ENCODE measurements around the gene LBX2.
"Not testable (repeated sequence)": the region's sequence is repeated elsewhere in the genome, so short reads cannot be mapped to it uniquely, and the experiment has no call there.

Gene LBX2

DNA sequence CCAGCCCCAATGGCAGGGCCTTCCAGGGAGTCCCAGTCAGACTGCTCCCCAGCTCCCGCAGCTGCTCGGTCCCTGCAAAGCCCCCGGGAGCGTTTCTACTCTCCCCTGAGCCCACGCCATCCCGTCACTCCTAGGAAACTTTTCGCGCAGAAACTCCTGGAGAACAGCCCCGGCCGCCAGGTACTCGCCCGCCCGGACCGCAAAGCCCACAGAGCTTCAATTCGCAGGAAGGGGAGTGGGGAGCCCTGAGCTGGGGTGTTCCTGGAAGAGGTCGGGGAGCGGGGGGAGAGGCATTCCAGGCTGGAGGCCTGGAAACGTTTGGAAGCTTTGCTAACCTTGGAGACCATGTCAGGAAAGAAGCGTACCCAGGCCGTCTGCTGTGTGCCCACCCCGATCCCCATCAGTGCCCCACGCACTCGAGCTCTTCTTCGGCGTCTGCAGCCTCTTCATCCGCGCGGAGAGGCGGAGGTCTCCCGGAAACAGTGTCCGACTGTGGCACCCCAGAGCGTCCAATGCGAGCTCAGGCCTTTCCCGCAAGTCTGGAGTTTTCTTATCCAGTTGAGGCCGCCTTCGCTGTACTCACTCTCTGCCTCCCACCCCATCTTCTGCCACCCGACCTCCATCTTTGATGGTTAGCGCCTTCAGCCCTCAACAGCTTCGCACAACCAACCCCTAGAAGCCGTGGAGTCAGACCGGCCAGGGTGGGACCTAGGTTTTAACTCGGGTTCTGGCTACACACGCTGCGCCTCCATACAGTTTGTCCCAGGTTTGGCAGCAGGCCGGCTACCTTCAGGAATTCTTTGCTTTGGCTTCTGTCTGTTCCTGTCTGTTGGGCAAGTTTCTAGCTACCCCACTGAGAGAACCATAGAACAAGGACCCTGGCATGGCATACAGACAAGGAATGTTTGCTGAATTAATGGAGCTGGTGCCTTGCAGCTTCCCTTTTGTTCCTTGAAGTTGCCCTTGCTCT, 4.4 kb upstream of the LBX2 start:
- no peak for DNase-seq

GRCh38 chr2:74502720-74503505, 3.5 kb upstream of the LBX2 start:
- DNase-seq: peak; percentile 69

GRCh38 chr2:74502147-74502719, 2.8 kb upstream of the LBX2 start:
- no peak for DNase-seq

DNA sequence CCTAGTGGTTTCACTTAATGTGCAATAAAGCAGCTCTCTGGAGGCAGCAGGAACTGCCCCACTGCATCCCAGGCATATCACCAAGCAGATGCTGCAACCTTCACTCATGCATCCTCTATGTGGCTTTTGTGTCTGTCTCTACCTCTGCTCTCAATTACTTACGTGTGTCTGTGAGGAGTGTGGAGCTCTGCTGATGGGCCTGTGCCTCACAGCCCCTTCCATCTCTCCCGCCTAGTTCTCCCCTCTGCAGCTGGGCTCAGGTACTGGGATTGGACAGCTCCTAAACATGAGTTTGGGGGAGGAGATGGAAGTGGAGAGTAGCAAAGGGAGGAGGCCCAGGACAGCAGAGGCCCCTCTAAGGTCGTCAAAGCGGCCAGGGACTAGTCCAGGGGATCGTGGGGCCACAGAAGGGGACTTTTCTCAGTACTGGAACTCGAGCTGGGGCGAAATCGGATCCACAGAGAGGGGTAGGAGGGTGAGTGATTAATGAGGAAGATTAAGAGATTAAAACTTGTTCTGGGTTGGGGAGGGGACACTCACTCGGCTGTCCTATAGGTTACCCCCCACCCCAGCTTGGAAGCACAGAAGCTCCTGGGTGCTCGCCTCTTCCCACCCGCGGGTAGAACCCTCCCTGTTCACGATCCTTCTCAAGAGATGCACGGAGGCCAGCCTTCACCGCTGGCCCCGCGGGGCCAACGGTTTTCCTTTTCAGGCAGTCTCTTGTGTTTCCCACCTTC, 2.1 kb upstream of the LBX2 start:
- DNase-seq: no peak

GRCh38 chr2:74500578-74500946, 1.2 kb upstream of the LBX2 start:
- no peak for DNase-seq

DNA sequence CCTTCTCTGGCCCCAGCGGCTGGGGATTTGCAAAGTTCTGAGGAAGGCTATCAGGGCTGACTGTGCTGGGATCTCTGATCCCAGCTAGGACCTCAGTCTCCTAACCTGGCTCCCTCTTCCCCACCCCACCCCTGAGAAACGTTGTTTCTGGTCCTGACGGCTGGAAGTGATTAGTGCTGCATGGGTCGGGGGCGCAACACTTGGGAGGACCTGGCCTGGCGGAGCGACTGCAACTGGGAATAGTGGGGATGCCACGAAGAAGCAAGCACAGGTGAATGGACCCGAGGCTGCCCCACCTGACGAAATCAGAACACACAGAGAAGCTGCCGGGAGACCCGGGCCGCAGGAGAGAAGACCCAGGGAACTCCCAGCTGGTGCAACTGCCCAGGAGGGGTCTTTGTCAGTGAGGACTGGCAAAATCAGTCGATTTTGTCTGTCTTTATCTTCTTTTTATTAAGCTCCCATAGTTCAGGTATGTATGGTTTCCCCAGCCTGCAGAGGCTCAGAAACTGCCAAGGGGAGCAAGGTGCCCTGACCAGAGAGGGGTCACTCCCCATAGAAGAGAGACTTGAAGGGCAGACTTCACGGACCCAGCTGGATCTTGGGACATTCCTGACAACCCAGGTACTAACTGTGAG, 656 bp upstream of the LBX2 start:
- DNase-seq: no peak

GRCh38 chr2:74498500-74499266, 720 bp downstream of the LBX2 start:
- DNase-seq: peak; percentile 54

- no peak for DNase-seq
Measured at GRCh38 chr2:74497777-74498499, 1.5 kb downstream of the LBX2 start.

DNA sequence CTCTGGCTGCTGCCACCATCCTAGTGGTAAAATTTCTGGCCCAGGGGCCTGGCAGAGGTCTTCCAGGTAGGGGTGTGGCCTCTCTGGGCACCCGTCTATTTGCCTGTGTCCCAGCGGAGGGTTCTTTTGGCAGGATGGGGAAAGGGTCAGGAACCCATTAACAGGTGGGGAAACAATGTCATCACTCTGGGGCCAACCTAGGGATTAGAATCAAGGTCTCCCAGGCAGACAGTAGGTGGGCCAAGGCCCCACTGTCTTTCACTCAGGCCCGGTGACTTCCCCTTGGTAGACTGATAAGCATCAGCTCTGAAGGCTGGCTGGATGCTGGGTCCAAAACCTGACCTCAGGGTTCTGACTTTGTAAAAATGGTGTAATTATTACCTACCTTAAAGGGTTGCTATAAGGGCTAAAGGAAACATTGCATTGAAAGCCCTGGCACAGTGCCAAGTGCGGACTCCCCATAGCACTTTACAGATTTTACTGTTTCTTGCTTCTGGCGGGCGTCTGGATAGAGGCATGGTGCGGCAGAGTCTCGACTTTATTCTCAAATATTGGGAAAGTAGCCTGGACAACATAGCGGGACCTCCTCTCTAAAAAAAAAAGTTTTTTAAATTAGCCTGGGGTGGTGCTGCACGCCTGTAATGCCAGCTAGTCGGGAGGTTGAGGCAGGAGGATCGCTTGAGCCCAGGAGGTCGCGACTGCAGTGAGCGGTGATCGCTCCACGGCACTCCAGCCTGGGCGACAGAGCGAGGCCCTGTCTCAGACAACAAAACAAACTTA, 2.2 kb downstream of the LBX2 start:
- DNase-seq: no peak

GRCh38 chr2:74495440-74495839, 4.0 kb downstream of the LBX2 start:
- DNase-seq: no peak

- DNase-seq: no peak
Measured at GRCh38 chr2:74493546-74493945, 5.9 kb downstream of the LBX2 start.

DNA sequence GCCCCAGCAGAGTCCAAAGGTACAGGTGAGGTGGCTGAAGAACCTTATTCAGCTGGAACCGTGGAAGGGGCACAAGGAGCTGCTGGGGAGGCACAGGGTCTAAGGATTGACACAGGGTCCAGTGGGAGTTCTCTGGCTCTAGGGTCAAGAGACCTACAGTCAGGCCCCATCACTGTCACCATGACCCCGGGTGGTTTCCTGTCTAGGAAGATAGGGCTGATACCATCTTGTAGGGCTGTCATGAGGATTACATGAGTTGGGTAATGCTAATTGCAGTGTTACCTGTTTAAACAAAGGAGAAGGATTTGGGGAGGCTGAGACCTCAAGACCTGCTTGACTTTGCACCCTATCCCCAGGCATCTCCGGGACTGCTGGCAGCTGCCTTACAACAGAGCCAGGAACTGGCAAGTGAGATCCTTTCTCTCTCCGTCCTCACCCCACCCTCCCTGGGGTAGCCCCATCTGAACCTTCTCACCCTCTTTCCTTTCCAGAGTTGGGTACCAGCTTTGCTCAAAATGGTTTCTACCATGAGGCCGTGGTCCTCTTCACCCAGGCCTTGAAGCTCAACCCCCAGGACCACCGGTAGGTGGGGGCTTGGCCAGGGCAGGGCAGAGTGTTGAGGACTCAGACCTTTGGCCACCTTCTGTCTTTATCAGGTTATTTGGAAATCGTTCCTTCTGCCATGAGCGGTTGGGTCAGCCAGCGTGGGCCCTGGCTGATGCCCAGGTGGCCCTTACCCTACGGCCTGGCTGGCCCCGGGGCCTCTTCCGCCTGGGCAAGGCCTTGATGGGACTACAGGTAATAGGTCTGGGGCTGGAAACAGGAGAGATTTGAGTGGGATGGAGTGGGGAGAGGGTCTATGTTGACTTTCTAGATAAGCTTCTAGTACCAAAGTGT, 7.5 kb downstream of the LBX2 start:
- no peak for DNase-seq

- no peak for DNase-seq
Measured at GRCh38 chr2:74489906-74490305, 9.5 kb downstream of the LBX2 start.

DNA sequence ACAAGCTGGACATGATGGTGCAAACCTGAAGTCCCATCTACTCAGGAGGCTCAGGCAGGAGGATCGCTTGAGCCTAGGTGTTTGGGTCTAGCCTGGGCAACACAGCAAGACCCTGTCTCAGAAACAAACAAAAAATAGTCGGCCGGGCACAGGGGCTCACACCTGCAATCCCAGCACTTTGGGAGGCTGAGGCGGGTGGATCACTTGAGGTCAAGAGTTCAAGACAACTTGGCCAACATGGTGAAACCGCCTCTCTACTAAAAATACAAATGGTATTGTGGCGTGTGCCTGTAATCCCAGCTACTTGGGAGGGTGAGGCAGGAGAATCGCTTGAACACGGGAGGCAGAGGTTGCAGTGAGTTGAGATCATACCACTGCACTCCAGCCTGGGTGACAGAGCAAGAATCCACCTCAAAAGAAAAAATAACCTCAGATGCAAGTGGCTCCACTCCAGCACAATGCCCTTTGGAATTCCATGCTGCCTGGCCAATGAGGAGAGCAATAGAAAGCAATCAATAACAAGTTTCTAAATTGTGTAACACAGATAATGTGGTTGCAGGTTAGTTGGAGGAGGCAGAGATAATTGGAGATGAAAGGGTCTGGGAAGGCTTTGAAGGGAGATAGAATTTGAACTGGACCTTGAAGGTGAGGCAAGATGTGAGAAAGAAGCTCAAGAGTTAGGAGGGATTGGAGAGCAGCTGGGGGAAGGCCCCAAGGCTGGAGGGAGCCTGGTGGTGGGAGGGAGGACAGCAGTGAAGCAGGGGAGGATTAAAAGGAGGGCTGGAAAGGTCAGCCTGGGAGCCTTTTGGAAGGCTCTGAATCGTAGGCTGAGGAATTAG, 10.5 kb downstream of the LBX2 start:
- DNase-seq: no peak

GRCh38 chr2:74486141-74486540, 13.3 kb downstream of the LBX2 start:
- no peak for DNase-seq

- not testable (repeated sequence) for DNase-seq
Measured at GRCh38 chr2:74483675-74484164, 15.7 kb downstream of the LBX2 start.

DNA sequence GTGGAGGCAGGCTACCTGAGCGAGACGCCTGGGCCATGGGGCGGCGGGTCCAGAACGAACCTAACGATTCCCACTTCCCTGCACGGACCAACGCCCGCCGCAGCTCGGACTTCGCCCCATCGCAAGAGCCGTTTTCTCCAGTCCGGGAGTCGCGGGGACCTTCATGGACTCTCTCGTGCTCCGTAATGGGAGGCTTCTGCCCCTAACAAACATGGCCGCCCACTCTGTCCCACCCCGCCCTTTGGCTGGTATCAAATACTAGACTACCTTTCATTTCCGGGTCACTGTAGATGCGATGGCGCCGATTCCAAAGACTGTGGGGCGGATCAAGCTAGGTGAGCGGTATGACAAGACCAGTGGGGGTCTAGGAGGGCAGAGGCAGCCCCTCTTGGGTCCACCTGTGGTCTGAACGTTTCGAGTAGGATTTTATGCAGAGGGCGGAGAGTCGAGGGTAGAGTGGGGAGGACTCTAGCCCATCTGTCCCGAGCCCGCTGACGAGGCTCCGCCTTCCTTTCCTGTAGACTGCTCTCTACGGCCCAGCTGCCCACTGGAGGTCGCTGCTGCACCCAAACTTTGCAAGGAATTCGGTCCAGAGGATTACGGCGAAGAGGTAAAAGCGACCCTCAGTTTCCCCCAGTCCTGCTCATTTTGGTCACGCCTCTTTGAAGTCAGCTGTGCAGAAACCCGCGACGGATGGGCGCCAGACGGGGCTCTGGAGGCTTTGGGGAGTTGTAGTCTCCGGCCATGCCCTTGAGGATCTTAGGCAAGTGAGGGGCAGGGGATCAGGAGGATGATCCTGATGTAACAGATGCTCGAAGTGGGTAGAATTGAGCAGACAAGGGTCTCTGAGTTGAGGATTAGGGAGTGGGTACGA, 16.4 kb downstream of the LBX2 start, which contains the start of the genes CCDC142 and TTC31:
Gene CCDC142 (minus strand): TSS at position 198 of the 874 bp plus-strand sequence. CDS start 161 bp downstream, at position 37.
Gene TTC31 (plus strand): TSS at position 281 of the 874 bp plus-strand sequence. CDS start 15 bp downstream, at position 296.
- DNase-seq: peak; percentile 93
